HG03280 (cell line): ENCODE results near the gene SPATA24.
"Not testable (repeated sequence)": the region's sequence is repeated elsewhere in the genome, so short reads cannot be mapped to it uniquely, and the experiment has no call there.

ENCODE experiments used
- ATAC-seq: cut with Tn5 transposase; IDR thresholded peaks from one replicate; pipeline ENCODE4 v1.9.1; 2021; ENCODE audit warnings: mild to moderate bottlenecking, moderate library complexity; ENCODE audit not compliant: unreplicated experiment

The SPATA24 gene

DNA sequence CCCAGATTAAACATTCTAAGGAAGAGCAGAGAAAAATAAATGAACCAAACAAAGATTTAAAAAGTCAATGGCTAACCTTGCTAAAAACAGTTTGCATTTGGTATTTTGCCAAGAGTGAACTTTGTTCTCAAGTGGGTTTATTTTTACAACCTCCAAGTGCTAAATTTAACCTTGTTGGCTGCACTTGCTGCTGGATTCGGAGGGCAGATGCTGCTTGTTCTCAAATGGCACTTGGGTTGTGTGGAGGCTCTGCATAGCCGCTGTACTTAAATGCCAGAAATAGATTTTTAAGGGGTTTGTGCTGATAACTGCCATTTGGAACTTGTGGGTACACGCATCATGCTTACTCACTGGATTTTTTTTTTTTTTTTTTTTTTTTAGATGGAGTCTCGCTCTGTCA is 13.3 kb upstream of the SPATA24 start:
- no peak for ATAC-seq

DNA sequence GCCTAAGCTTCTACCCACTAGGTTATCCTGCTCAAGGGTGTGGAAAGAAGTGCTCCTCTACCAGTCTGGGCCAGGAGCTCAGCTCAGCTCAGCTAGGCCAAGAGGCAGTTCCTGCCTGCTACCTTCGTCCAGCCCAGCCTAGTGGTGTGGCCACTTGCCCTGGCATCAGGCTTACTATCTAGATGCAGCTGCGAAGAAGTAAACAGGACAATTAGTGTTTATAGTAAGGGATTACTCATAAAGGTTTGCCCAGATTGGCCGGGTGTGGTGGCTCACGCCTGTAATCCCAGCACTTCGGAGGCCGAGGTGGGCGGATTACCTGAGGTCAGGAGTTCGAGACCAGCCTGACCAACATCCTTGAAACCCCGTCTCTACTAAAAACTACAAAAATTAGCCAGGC is 12.8 kb upstream of the SPATA24 start:
- ATAC-seq: no peak

DNA sequence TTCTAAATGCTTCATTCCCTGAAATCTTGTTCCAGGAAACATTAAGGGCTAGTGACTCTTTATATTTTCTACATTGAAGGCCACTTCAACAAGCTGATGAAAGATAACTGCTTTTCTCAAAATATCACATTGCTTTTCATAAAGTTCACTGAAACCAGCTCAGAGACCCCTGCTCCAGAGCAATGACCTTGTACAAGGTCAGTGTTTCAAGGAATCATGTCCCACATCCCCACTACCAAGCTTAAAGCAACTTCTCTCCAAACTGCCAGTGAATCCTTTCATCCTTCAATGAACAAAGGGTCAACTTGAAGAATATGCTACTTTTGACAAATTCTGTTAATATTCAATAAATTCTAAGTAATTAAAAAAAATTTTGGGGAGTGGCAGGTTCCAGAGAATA is 12.0 kb upstream of the SPATA24 start:
- ATAC-seq: no peak

DNA sequence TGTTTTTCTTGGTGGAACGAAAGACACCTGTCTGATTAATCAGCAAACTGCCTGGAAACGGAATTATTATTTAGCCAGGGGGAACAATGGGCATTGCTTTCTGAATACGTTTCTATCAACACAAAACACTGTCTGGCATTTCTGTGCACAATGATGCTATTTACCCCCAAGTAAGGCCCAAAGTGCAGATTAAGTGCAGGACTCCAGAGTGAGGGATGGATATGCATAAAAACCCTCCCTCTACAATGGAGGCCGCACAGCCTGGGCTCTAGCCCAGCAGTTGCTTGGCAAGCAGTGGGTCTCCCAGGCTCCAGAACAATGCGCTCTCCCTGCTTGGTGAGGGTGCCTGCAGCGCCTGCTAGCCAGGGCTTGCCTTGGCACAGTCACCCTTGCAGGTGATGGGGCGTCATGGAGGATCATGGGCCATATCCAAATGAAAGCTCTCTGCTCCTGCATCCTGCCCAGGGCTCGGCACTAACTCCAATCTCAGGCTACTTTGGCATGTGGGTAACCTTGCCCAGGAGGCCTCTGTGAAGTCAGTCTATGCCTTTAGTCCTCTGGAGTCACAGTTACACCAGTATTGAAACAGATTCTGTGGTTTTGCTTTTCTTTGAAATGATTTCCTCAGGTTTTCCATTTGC is 11.5 kb upstream of the SPATA24 start:
- no peak for ATAC-seq

DNA sequence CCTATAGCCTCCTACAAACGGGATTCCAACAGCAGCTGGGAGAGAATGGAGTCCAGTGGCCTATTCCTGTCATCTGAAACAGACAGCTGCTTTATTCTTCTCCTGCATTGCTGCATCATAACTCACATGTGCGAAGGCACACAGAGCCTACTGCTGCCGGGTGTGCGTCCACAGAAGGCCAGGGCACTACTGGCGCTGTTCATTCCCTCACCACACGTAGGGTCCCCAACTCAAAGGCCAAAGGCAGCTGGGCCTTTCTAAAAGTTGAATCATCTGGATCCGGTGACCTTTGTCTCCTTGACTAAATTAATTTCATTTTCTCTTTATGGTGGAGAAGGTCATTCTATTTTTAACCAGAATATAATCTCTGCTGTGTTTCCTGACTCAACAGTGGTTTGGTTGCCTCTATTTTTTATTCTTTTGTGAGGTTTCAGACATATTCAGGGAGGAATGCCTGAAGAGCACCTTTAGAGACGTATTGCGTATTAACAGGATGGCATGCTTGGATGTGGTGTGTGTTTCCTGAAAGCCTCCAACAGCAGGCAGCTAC is 10.8 kb upstream of the SPATA24 start:
- no peak for ATAC-seq

DNA sequence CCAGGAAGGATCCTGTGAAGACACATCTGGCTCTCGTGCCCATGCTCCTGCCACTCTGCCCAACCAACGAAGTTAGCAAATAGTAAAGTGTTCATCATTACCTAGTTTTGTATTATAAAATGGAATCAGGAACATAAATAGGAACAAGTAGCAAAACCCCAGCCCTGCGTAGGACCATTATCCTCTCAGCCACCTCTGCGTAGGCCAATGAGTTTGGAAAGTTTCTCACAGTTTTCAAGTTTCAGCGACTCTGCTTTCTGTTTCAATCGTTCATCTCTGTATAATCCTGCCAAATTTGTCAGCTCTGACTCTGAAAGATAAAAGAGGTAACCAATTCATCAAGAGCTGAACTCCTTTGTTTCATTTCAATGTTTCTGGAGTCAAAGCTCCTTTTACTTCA is 10.1 kb upstream of the SPATA24 start:
- no peak for ATAC-seq

DNA sequence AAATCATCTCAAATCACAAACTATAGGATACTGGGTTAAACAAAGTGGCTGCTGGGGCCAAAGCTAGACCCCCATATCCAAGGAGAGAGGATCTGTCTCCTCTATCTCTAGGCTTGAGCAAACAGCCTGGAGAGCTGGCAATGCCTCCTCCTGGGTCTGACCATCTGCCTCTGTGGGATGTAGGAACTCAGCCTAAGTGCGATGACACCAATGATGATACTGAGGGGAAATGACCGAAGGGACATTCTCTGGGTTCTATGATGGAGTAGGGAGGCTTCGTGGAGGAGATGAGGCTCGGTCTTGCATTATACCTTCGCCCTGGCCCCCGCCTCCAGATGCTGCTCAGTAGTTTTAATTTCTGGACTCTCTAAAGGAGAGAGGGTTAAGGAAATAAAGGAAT is 9.3 kb upstream of the SPATA24 start:
- ATAC-seq: no peak

DNA sequence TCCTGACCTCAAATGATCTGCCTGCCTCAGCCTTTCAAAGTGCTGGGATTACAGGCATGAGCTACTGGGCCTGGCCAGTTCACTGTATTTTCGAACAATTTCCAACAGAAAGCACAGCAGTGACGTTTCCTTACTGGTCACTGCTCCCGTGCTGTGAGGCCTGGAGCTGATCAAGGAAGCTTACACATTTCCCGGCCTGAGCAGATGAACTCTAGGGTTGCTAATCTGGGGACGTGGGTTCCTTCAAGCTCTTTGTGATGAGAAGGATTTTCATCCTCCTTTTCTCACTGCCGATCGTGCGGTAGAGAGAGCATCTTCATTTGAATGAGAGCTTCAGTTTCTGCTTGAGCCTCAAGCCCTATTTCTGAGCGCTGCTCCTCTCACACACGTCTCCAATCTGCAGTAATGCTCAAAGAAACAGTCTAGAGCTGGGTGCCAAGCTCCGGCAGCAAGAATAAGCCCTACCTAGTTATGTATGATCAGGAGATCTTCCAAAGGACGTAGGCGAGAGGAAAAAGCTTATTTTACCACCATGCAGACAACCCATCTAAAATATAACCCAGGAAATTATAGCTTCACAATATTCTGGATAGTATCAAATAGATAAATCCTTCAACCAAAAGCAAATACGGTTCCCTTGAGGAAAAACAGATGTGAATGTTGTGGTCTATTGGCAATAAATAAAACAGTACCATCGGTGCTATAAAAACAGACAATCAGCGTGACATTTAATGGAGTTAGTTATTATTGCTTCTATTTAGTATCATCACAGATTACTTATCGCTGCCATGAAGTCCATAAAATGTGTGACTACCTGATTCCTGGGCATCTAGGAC is 7.3 kb upstream of the SPATA24 start:
- no peak for ATAC-seq

DNA sequence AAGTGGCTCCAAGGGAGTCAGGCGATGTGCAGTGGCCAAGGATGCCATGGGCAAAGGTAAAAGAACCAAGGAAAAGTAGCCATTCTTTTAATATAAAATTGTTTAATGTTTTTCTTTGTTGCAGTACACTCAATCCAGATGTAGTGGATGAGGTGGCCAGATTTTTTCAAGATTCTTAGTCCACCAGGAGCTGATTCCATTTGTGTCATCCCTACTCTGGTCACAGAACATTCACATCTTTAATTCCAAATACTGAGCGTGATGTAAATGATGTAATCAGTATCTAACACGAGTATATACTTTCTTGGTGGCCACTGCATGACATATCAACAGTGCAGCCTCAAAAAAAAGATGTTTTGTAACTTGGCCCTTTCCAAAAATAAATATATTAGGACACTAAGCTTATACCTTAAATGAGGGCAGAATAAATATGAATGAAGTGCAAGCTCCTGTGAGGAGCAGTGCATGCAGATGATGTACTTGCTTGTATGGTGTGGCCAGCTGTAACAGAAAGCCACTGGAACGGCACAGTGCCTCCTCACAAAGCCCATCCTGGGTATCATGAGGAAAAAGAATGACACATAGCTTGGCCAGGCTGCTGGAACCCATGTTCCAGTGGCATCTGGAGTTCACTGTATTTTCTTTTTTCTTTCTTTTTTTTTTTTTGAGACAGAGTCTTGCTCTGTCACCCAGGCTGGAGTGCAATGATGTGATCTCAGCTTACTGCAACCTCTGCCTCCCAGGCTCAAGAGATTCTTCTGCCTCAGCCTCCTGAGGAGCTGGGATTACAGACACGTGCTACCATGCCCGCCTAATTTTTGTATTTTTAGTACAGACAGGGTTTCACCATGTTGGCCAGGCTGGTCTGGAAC is 6.5 kb upstream of the SPATA24 start:
- ATAC-seq: no peak

DNA sequence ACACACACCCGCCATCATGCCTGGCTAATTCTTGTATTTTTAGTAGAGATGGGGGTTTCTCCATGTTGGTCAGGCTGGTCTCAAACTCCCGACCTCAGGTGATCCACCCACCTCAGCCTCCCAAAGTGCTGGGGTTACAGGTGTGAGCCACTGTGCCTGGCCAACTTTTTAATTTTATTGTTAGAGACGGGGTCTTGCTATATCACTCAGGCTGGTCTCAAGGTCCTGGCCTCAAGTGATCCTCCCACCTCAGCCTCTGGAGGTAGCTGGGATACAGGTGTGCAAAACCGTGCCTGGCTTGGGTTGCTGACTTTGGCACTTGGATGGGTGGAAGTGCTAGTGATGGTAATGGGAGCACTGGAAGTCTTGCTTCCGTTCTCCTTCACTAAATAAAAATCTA is 5.2 kb upstream of the SPATA24 start:
- ATAC-seq: not testable (repeated sequence)

DNA sequence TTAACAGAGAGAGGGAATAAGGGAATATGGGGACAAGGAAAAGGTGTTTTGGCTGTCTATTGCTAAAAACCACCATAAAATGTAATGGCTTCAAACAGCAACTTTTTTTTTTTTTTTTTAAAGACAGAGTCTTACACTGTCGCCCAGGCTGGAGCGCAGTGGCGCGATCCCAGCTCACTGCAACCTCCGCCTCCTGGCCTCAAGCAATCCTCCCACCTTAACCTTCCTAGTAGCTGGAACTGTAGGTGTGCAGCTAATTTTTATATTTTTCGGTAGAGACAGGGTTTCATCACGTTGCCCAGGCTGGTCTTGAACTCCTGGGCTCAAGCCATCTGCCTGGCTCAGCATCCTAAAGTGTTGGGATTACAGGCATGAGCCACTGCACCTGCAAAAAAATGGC is 4.3 kb upstream of the SPATA24 start:
- no peak for ATAC-seq

DNA sequence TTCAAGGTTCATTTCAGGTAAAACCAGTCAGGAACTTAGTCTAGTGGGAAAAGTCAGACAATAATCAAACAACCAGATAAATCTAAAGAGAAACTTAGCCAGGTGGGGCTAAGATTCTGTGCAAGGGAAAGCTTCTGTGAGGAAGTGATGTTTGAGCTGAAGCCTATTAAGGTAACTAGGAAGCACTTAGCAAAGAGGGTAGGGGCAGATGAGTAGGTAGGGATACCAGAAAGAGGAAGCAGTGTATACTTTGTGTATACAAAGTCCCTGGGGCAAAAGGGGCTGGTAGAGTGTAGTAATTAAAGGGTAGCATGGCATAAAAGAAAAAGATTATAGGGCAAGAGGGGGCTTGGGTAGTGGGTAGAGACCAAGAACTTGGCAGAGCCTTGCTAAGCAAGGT is 3.6 kb upstream of the SPATA24 start:
- ATAC-seq: no peak

DNA sequence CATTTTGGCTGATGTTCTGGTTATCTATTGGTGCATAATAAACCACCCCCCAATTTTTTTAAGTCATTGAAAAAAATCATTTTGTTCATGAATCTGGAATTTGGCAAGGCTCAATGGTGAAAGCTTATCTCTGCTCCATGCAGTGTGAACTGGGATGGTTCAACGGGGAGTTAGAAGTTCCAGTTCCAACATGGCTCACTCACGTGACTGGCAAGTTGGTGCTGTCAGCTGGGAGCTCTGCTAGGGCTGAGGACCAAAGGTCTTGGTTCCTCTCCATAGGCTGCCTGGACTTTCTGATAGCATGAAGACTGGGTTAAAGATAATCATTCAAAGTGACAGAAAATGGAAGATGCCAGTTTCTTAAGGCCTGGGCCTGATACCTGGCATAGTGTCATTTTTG is 3.1 kb upstream of the SPATA24 start:
- ATAC-seq: no peak

DNA sequence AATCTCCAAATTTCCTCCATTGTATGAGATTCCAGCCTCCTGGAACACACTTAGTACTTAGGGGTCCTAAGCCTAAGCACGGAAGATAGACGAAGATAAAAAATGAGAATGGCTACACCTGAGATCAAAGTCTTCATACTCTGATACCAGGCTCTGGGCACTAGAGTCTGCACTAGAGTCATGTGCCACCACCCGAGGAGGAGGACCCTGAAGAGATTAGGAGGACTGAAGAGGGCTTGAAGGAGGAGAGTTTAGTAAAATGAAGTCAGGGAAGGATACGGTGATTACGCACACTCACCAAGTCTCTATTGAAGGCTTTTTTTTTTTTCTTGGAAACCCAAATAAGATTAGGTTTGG is 573 bp upstream of the SPATA24 start:
- no peak for ATAC-seq

DNA sequence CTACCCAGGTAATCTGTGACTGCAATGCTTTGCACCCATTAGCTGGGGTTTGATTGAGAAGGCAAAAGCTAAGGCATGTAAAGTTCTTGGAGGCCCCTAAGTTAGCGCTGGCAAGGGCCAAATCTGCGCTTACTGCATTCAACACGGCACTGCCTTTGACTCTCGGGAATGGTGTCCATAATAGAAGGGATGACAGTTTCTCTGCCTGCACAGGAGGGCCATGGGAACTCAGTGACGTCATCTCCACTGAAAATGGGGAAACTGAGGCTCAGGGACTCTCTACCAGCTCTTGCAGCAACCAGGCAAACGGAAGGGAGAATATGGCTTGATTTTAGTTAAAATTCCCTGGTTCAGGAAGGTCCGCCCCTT is 487 bp downstream of the SPATA24 start:
- no peak for ATAC-seq

DNA sequence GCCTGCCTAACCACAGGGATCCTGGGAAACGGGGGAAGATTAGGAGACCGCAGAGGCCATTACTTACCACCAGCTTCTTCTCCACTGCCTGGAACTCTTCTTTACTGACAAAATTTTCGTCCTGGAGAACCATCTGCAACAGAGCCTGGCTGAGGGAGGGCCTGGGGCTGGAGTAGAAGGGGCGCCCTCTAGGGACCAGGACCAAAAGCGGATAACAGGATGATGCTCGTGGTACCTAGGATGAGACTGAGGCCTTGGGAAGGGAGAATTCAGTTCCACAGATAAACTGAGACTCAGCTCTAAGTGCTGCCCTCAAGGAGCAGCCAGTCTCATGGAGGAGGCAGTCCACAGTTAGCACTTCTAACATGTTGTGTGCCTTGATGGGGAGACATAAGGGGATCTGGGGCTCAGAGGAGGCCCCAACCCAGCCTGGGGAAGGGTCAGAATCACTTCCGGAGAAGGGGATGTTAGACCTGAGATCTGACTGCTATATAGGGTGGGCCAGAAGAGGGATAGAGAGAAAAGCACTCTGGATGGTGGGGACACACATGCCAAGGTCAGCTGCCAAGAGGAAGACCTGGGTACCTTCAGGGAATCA is 1.2 kb downstream of the SPATA24 start:
- no peak for ATAC-seq

DNA sequence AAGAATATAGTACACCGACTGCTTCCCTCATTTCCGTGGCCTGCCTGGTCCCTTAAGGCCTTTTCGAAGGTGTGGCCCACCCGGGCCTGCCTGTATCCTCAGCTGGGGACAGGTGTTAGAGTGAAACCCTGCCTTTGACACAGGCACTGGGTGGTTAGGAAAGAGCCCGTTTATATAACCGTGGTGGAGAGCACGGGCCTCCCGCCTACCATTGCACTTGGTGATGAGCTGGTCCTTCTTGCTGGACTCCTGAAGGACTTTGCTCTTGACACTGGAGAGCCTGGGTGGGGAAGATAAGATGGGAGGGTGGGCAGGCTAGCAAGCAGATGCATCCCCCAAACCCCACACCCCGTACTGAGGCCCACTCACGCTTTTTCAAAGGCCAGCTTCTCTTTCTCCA is 2.3 kb downstream of the SPATA24 start:
- no peak for ATAC-seq

DNA sequence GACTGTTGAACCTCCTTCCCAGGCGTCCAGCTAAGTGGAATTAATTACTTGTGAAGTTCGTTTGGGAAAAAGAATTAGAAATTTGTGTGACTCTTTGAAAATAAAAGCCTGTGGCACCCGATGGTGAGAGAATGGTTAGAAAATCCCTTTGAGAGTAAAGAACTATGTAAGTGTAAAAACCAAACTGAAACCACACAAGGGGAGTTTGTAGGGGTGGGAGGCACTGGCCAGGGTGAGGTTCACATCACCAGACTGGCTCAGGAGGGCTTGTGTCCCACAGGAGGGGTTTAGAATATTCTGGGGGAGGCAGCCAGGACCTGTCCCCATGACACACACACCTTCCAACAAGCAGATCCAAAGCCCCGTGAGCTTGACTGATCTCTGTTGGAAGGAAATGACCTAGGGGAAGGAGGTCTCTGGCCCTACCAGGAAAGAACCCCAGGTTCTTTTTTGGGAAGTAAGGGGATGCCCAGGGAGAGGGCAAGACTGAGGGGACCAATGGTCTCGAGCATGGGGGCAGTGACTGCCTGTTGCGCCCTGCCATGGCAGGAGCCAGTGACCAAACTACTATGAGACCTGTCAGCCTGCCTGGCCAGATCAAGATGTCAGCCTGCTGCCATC is 4.3 kb downstream of the SPATA24 start:
- no peak for ATAC-seq

DNA sequence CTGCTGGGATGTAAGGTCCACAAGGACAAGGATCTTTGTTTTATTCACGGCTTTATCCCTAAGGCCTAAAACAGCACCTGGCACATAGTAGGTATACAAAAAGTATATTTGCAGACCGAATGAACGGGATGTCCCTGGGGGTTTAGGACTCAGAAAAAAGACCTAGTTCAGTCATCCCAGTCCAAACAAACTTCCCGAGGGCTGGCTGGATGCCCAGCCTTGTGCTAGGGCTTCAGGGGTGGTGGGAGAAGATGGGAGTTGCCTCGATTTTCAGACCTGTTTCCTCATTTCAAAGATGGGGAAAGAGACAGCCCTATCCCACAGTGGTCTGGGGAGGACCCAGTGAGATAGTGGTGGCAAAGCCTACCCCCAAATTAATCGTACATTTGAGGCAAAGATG is 6.0 kb downstream of the SPATA24 start:
- no peak for ATAC-seq

DNA sequence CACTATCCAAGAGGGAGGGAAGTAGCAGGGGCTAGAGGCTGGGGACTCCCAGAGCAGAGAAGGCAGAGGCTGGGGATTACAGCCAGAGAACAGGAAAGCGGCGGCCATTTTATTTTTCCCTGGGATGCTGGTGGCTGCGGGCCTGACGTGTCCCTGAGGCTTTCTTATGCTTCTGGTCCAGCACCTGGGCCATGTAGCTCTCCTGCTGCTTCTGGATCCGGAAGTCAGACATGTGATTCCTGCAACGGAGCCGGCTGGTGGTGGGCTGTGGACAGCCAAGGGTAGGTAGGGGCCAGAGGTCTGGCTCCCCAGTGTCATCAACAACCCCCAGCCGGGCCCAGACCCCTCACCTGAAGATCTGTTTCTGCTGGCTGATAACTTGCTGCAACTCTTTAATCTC is 7.2 kb downstream of the SPATA24 start:
- ATAC-seq: no peak
